Thyroid gland (tissue), 4 donors: ENCODE measurements around the gene NRN1L.

Experiments
- CTCF ChIP-seq, 6 experiments: fragments of 200-600 bp in 3 of 6; fragments of 450-650 bp in 3 of 6; sonication (generic) in 3 of 6; IDR thresholded peaks; one replicate each; pipeline ENCODE4 v1.5.1; 2016 to 2019; ENCODE audit warnings: antibody characterized with exemption in 6 of 6, mild to moderate bottlenecking in 2 of 6, inconsistent platforms in 1 of 6, moderate library complexity in 1 of 6
- POLR2A ChIP-seq, 2 donors: fragments of 450-650 bp; IDR thresholded peaks; one replicate each; pipeline ENCODE4 v1.6.1; 2017; ENCODE audit warnings: antibody characterized with exemption in 2 of 2, mild to moderate bottlenecking in 2 of 2, moderate library complexity in 1 of 2

DNA sequence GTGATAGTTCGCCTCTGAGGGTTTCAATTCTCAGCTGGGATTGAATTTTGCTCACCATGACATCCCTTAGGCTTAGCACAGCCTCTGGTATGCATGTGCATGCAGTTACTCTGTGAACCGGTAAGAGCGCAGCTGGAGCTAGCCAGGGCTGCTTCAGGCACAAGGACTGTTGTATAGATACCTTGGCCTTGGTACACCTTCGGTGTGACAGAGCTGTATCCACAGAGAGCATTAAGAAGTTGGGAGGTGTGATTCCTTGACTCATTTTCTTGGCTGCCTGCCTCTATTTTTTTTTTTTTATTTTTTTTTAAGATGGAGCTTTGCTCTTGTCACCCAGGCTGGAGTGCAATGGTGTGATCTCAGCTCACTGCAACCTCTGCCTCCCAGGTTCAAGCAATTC is 40.2 kb upstream of the NRN1L start:
- TF ChIP-seq CTCF (IDR thresholded peaks at IDR 0.05) (no peak), POLR2A (IDR thresholded peaks at IDR 0.05) (no peak)
